H1 (cell line): ENCODE data around the gene KRT72. TPM values are rescaled to one million over a fixed set of nuclear protein-coding genes. Genes with fewer than 3 reads are reported as not detected.

Experiments used
- CTCF ChIA-PET: fragments of 300-600 bp; sonication (Branson Sonifier 250); formaldehyde crosslinking; loops from one replicate; lab custom pipeline; 2021; ENCODE audit not compliant: partially characterized antibody; lab: Charles Lee
- POLR2A ChIA-PET: fragments of 300-600 bp; sonication (Branson Sonifier 250); formaldehyde crosslinking; loops from one replicate; lab custom pipeline; 2021; ENCODE audit warnings: inconsistent platforms; ENCODE audit not compliant: partially characterized antibody; lab: Charles Lee
- DNase-seq, 2 experiments: peaks; one replicate each; pipeline versions ENCODE4 v3.0.0 to v3.0.0-alpha.2; 2010 to 2022; ENCODE audit warnings: low spot score in 2 of 2, low read depth in 1 of 2, mixed read lengths in 1 of 2
- FAIRE-seq: peaks from 2 replicates; lab custom pipeline; 2011; peaks lifted over from hg19 to GRCh38; lab: Jason Lieb, UNC
- H2AFZ ChIP-seq: 2 replicates; pipeline ENCODE4 v1.8.1; 2012; ENCODE audit warnings: low read length, inconsistent platforms
- H2AK5ac ChIP-seq: 2 replicates; pipeline ENCODE4 v1.6.1; 2013; ENCODE audit warnings: low read depth, low read length
- H2BK120ac ChIP-seq: replicated peaks from 2 replicates; pipeline ENCODE3; 2013; ENCODE audit warnings: low read depth, low read length, inconsistent platforms
- H2BK12ac ChIP-seq: 2 replicates; pipeline ENCODE4 v1.6.1; 2013; ENCODE audit warnings: low read depth, low read length
- H2BK15ac ChIP-seq: 2 replicates; pipeline ENCODE4 v1.6.1; 2013; ENCODE audit warnings: low read length
- H2BK20ac ChIP-seq: 2 replicates; pipeline ENCODE4 v1.6.1; 2013; ENCODE audit warnings: low read length
- H2BK5ac ChIP-seq: 2 replicates; pipeline ENCODE4 v1.6.1; 2013; ENCODE audit warnings: low read depth, low read length
- H3K14ac ChIP-seq: 2 replicates; pipeline ENCODE4 v1.6.1; 2013; ENCODE audit warnings: inconsistent platforms; ENCODE audit not compliant: insufficient read length
- H3K18ac ChIP-seq: 2 replicates; pipeline ENCODE4 v1.6.1; 2013; ENCODE audit warnings: low read length; ENCODE audit errors: extremely low read depth
- H3K23ac ChIP-seq: 2 replicates; pipeline ENCODE4 v1.6.1; 2013; ENCODE audit warnings: inconsistent platforms; ENCODE audit not compliant: insufficient read length
- H3K23me2 ChIP-seq: 2 replicates; pipeline ENCODE4 v1.6.1; 2013; ENCODE audit warnings: low read depth, low read length
- H3K27ac ChIP-seq: 2 replicates; pipeline ENCODE4 v1.6.1; 2011; ENCODE audit warnings: low read depth, low read length, inconsistent platforms
- H3K27me3 ChIP-seq, 4 experiments: replicated peaks in 1 of 4; 1 replicate in 1 of 4; 2 replicates in 3 of 4; pipeline versions ENCODE4 v1.6.1 to v1.8.1; 2011 to 2013; ENCODE audit warnings: low read length in 3 of 4, mild to moderate bottlenecking in 3 of 4, inconsistent platforms in 2 of 4, mixed read lengths in 2 of 4, moderate library complexity in 1 of 4; ENCODE audit not compliant: control insufficient read depth in 3 of 4, insufficient read depth in 3 of 4; ENCODE audit errors: extremely low read depth in 1 of 4
- H3K36me3 ChIP-seq, 4 experiments: 2 replicates each; pipeline versions ENCODE4 v1.6.1 to v1.8.1; 2011 to 2013; ENCODE audit warnings: mild to moderate bottlenecking in 4 of 4, low read length in 3 of 4, moderate library complexity in 2 of 4, control low read depth in 1 of 4, inconsistent platforms in 1 of 4; ENCODE audit not compliant: insufficient read depth in 4 of 4, control insufficient read depth in 2 of 4
- H3K4ac ChIP-seq: replicated peaks from 2 replicates; pipeline ENCODE3; 2013; ENCODE audit warnings: low read length, low read depth, mixed read lengths, inconsistent platforms; ENCODE audit not compliant: insufficient read length
- H3K4me1 ChIP-seq, 4 experiments: replicated peaks in 1 of 4; 1 replicate in 1 of 4; 2 replicates in 3 of 4; pipeline versions ENCODE4 v1.6.1 to v1.8.1; 2011 to 2013; ENCODE audit warnings: low read length in 3 of 4, inconsistent platforms in 2 of 4, mixed read lengths in 1 of 4; ENCODE audit not compliant: insufficient read depth in 4 of 4, control insufficient read depth in 3 of 4
- H3K4me2 ChIP-seq, 2 experiments: 2 replicates each; pipeline versions ENCODE4 v1.6.1 to v1.8.1; 2011 to 2013; ENCODE audit warnings: low read depth in 2 of 2, low read length in 2 of 2, control low read depth in 1 of 2, inconsistent platforms in 1 of 2, mild to moderate bottlenecking in 1 of 2; ENCODE audit not compliant: insufficient read depth in 1 of 2
- H3K4me3 ChIP-seq, 4 experiments: fragments of 200-600, 300-600 bp in 1 of 4; sonication (generic), shearing (Covaris generic), sonication (Bioruptor Twin) in 1 of 4; 2 replicates each; pipeline versions ENCODE4 v1.5.1 to v1.8.1; 2011 to 2016; ENCODE audit warnings: low read length in 4 of 4, low read depth in 3 of 4, control low read depth in 2 of 4, inconsistent platforms in 2 of 4, mild to moderate bottlenecking in 2 of 4, mixed read lengths in 1 of 4, moderate library complexity in 1 of 4; ENCODE audit not compliant: insufficient read depth in 2 of 4; ENCODE audit errors: extremely low read depth in 1 of 4
- H3K56ac ChIP-seq: replicated peaks from 2 replicates; pipeline ENCODE3; 2013; ENCODE audit warnings: low read depth, mild to moderate bottlenecking, mixed read lengths, low read length, inconsistent platforms; ENCODE audit not compliant: insufficient read length
- H3K79me1 ChIP-seq: 2 replicates; pipeline ENCODE4 v1.6.1; 2013; ENCODE audit warnings: low read depth, low read length, control low read depth
- H3K79me2 ChIP-seq, 2 experiments: 2 replicates each; pipeline versions ENCODE4 v1.6.1 to v1.8.1; 2012 to 2013; ENCODE audit warnings: low read length in 2 of 2, mild to moderate bottlenecking in 2 of 2, inconsistent platforms in 1 of 2; ENCODE audit not compliant: insufficient read depth in 2 of 2, control insufficient read depth in 1 of 2
- H3K9ac ChIP-seq, 4 experiments: replicated peaks in 1 of 4; 1 replicate in 1 of 4; 2 replicates in 3 of 4; pipeline versions ENCODE4 v1.6.1 to v1.8.1; 2011 to 2013; ENCODE audit warnings: low read depth in 3 of 4, low read length in 3 of 4, control low read depth in 2 of 4, mild to moderate bottlenecking in 2 of 4, moderate library complexity in 2 of 4, inconsistent platforms in 1 of 4; ENCODE audit errors: extremely low read depth in 1 of 4
- H3K9me3 ChIP-seq, 2 experiments: 2 replicates each; pipeline versions ENCODE4 v1.6.1 to v1.8.1; 2012 to 2013; ENCODE audit warnings: mild to moderate bottlenecking in 2 of 2, moderate library complexity in 2 of 2, control low read depth in 1 of 2, inconsistent platforms in 1 of 2, low read depth in 1 of 2, low read length in 1 of 2, mixed read lengths in 1 of 2; ENCODE audit not compliant: insufficient read depth in 2 of 2
- H4K20me1 ChIP-seq, 2 experiments: replicated peaks in 1 of 2; 2 replicates each; pipeline versions ENCODE3 to v1.8.1; 2011 to 2013; ENCODE audit warnings: inconsistent platforms in 2 of 2, low read length in 2 of 2, mild to moderate bottlenecking in 1 of 2; ENCODE audit not compliant: insufficient read depth in 2 of 2, control insufficient read depth in 1 of 2
- H4K5ac ChIP-seq: 2 replicates; pipeline ENCODE4 v1.6.1; 2013; ENCODE audit warnings: low read length, low read depth, mixed read lengths, inconsistent platforms; ENCODE audit not compliant: insufficient read length
- H4K8ac ChIP-seq: 2 replicates; pipeline ENCODE4 v1.8.0; 2013; ENCODE audit warnings: mild to moderate bottlenecking, moderate library complexity, low read length, inconsistent platforms; ENCODE audit not compliant: insufficient read depth; ENCODE audit errors: extremely low read depth
- H4K91ac ChIP-seq: replicated peaks from 2 replicates; pipeline ENCODE3; 2013; ENCODE audit warnings: low read length, mixed read lengths, inconsistent platforms; ENCODE audit not compliant: insufficient read length
- ASH2L ChIP-seq: fragments of 200-600, 300-600 bp; sonication (generic); IDR thresholded peaks from one replicate; pipeline ENCODE4 v1.7.1; 2017; ENCODE audit warnings: low read length
- BRCA1 ChIP-seq: IDR thresholded peaks from 2 replicates; pipeline ENCODE4 v1.6.1; 2012; ENCODE audit warnings: low read depth, low read length, improper control_type of control experiment
- CHD1 ChIP-seq: IDR thresholded peaks from 2 replicates; pipeline ENCODE4 v1.6.1; 2012; ENCODE audit warnings: low read depth, low read length, improper control_type of control experiment
- CHD2 ChIP-seq: IDR thresholded peaks from 2 replicates; pipeline ENCODE4 v1.6.1; 2012; ENCODE audit warnings: low read length, improper control_type of control experiment
- FOSL1 ChIP-seq: IDR thresholded peaks from 2 replicates; pipeline ENCODE4 v1.6.1; 2011; ENCODE audit warnings: mild to moderate bottlenecking, low read depth, low read length, moderate library complexity; ENCODE audit not compliant: insufficient read depth
- HDAC2 ChIP-seq, 2 experiments: fragments of 300-600 bp in 1 of 2; sonication (generic) in 1 of 2; IDR thresholded peaks; 2 replicates each; pipeline ENCODE4 v1.6.1; 2011 to 2012; ENCODE audit warnings: low read depth in 2 of 2, low read length in 2 of 2, mild to moderate bottlenecking in 2 of 2, moderate library complexity in 2 of 2, borderline replicate concordance in 1 of 2, inconsistent platforms in 1 of 2
- MAFK ChIP-seq: IDR thresholded peaks from 2 replicates; pipeline ENCODE4 v1.6.1; 2012; ENCODE audit warnings: low read depth, mild to moderate bottlenecking, improper control_type of control experiment, low read length
- PHF8 ChIP-seq: fragments of 200-600 bp; sonication (generic); conservative IDR thresholded peaks from 2 replicates; pipeline ENCODE4 v1.7.1; 2012; ENCODE audit warnings: low read depth, mild to moderate bottlenecking, inconsistent platforms, low read length, moderate library complexity
- RBBP5 ChIP-seq: IDR thresholded peaks from 2 replicates; pipeline ENCODE4 v1.7.1; 2012; ENCODE audit warnings: low read depth, mild to moderate bottlenecking, inconsistent platforms, low read length, moderate library complexity, borderline replicate concordance
- SRF ChIP-seq: IDR thresholded peaks from 2 replicates; pipeline ENCODE4 v1.6.1; 2011; ENCODE audit warnings: mild to moderate bottlenecking, low read depth, low read length, moderate library complexity
- SUZ12 ChIP-seq: fragments of 200-600 bp; sonication (generic); IDR thresholded peaks from 2 replicates; pipeline ENCODE4 v1.6.1; 2012; ENCODE audit warnings: mild to moderate bottlenecking, inconsistent platforms, low read length, moderate library complexity, mixed read lengths
- TAF1 ChIP-seq: IDR thresholded peaks from 2 replicates; pipeline ENCODE4 v1.6.1; 2011; ENCODE audit warnings: mild to moderate bottlenecking, low read depth, low read length
- TBP ChIP-seq: IDR thresholded peaks from 2 replicates; pipeline ENCODE4 v1.6.1; 2011; ENCODE audit warnings: low read depth, low read length, improper control_type of control experiment
- TEAD4 ChIP-seq: IDR thresholded peaks from 2 replicates; pipeline ENCODE4 v1.6.1; 2012; ENCODE audit warnings: low read depth, low read length, inconsistent platforms, mixed read lengths
- YY1 ChIP-seq: IDR thresholded peaks from 2 replicates; pipeline ENCODE4 v1.6.1; 2011; ENCODE audit warnings: low read depth, mild to moderate bottlenecking, low read length
- ZNF274 ChIP-seq: IDR thresholded peaks from 2 replicates; pipeline ENCODE4 v1.7.0; 2012; ENCODE audit warnings: low read length, borderline replicate concordance; ENCODE audit errors: extremely low read depth
- WGBS, 2 experiments: shearing (Covaris generic) in 1 of 2; methylation state at CpG; one replicate each; pipeline versions ENCODE4 v1.1.6 to v1.1.7; 2013 to 2015; ENCODE audit warnings: low lambda C conversion rate in 2 of 2, mixed read lengths in 2 of 2, inconsistent platforms in 1 of 2, low coverage in 1 of 2, missing lambda C conversion rate in 1 of 2; ENCODE audit not compliant: insufficient replicate concordance in 2 of 2, insufficient coverage in 1 of 2, insufficient read length in 1 of 2; ENCODE audit errors: extremely low coverage in 1 of 2, missing lambda C conversion rate in 1 of 2; 5-methylcytosine and 5-hydroxymethylcytosine counted together
- polyA plus RNA-seq, 7 experiments: library from polyadenylated mRNA; depleted of rRNA in 3 of 7; stranded (reverse) in 5 of 7; unstranded in 2 of 7; fragments of >200 nt in 5 of 7; fragments of 200-250 nt in 2 of 7; gene quantifications; 1 replicate in 5 of 7; 2 replicates in 1 of 7; 4 replicates in 1 of 7; pipeline versions ENCODE4 v1.2.1 to v1.2.3, GENCODE V29; 2011 to 2013; ENCODE audit warnings: missing spikeins in 2 of 7, mixed read lengths in 2 of 7
- total RNA-seq: library from RNA; stranded (reverse); fragmentation: NEBNext Ultra II Directional; extraction: Animal tissue kit (Norgen Biotek cat#: 25700); gene quantifications from 2 replicates; pipeline ENCODE4 v1.2.1, GENCODE V29; 2021

The KRT72 gene
- total and polyA plus RNA-seq, 2 of the 8 experiments (the other 6 are each of a cell fraction or from before 2014, with no cell fraction given), result not detected

DNA sequence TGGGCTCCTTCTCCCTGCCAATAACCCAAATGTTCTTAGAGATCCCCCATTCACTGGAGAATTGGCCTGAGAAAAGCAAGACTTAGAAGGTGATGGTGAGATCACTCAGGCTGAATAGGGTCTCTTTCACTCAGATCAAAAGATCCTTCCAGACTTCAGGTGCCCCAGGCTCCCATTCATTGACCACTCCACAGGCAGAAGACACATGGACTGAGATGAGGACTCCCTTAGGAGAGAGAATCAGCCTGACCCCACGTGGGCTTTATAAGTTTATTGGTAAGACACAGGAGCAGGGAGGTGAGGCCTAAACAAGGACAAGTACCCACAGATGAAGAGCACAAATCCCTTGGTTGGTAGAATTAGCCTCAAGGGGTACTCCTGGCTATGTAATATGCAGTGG, 6.1 kb upstream of the KRT72 start:
- no peak overlapping the region for H2AK5ac ChIP-seq
- no peak overlapping the region for H4K91ac ChIP-seq
- no peaks in the 10 kb centered on the region for H3K79me1 ChIP-seq
- no peaks in the 10 kb centered on the region for H3K79me2 ChIP-seq
- no peak overlapping the region for H3K18ac ChIP-seq
- no peak overlapping the region for H3K14ac ChIP-seq
- FAIRE-seq, result no peak
- WGBS, 2 experiments, result 61% methylated on average over 1 of the region's 1 CpG; no CpG with 5 or more reads in 1 of the 2 experiments
- no peak overlapping the region for H3K4ac ChIP-seq
- DNase-seq, result peak in 1 of 2 experiments; percentile 20
- H3K9ac ChIP-seq, result no peak overlapping the region
- ChIA-PET CTCF (interaction anchor here (1.1 kb wide), 2 partner anchors 259 to 263 kb away, joined by 3 to 4 read pairs; no protein-coding TSS in a partner anchor), POLR2A (no interaction called here)
- no peak overlapping the region for H2BK20ac ChIP-seq
- H2BK120ac ChIP-seq, result no peak overlapping the region
- H2AFZ ChIP-seq, result no peak overlapping the region
- H3K36me3 ChIP-seq, result no peaks in the 10 kb centered on the region
- no peak overlapping the region for H3K4me2 ChIP-seq
- H2BK5ac ChIP-seq, result no peak overlapping the region
- no peak overlapping the region for H2BK15ac ChIP-seq
- H3K4me1 ChIP-seq, result peaks cover 0 to 3% (median 0%) of the 10 kb centered on the region in 4 experiments; a peak in 1 of 7 replicates
- H3K23ac ChIP-seq, result no peak overlapping the region
- no peak for TF ChIP-seq ZNF274
- no peak for TF ChIP-seq TBP
- no peak for TF ChIP-seq TAF1
- TF ChIP-seq BRCA1, result no peak
- no peak for TF ChIP-seq TEAD4
- TF ChIP-seq MAFK, result no peak
- TF ChIP-seq YY1, result no peak
- no peak for TF ChIP-seq FOSL1
- no peak for TF ChIP-seq ASH2L
- TF ChIP-seq RBBP5, result no peak
- no peak for TF ChIP-seq CHD2
- TF ChIP-seq HDAC2 (IDR thresholded peaks at IDR 0.05; ENCODE audit: borderline replicate concordance in 1 of 2, low read depth in 2 of 2, low read length in 2 of 2), result no peak
- no peak for TF ChIP-seq SUZ12
- no peak for TF ChIP-seq CHD1
- no peak for TF ChIP-seq PHF8
- no peak for TF ChIP-seq SRF
- H3K9me3 ChIP-seq, result no peaks in the 10 kb centered on the region
- no peak overlapping the region for H4K8ac ChIP-seq
- no peak overlapping the region for H3K56ac ChIP-seq
- H3K23me2 ChIP-seq, result no peaks in the 10 kb centered on the region; the same call in 1 of the 2 replicates
- H3K27me3 ChIP-seq, result no peaks in the 10 kb centered on the region; a peak in 1 of 7 replicates
- no peak overlapping the region for H3K4me3 ChIP-seq
- H2BK12ac ChIP-seq, result no peak overlapping the region
- H4K20me1 ChIP-seq, result no peaks in the 10 kb centered on the region
- no peak overlapping the region for H4K5ac ChIP-seq
- no peak overlapping the region for H3K27ac ChIP-seq
